Pancreas (tissue), 10 donors: Measurements from ENCODE around the gene PSD. TPM values are rescaled to one million over a fixed set of nuclear protein-coding genes. Genes with fewer than 3 reads are reported as not detected.

Experiments used
- ATAC-seq, 4 donors: fragments of 200-7000 bp; cut with Tn5 transposase; one replicate each; pipeline versions ENCODE4 v1.8.0 to v1.9.1; 2020; ENCODE audit warnings: mild to moderate bottlenecking in 4 of 4, moderate library complexity in 4 of 4
- DNase-seq, 6 donors: peaks; one replicate each; pipeline ENCODE4 v3.0.0-alpha.2; 2020
- FAIRE-seq: peaks from 2 replicates; lab custom pipeline; 2012; peaks lifted over from hg19 to GRCh38; lab: Jason Lieb, UNC
- H3K27ac ChIP-seq, 4 donors: fragments of 200-600 bp; sonication (generic); 1 replicate in 3 of 4; 2 replicates in 1 of 4; pipeline versions ENCODE4 v1.5.0 to v1.8.0; 2020
- H3K27me3 ChIP-seq, 4 donors: fragments of 200-600 bp; one replicate each; pipeline ENCODE4 v1.8.0; 2021
- H3K36me3 ChIP-seq, 3 donors: fragments of 200-600 bp; sonication (generic) in 1 of 3; one replicate each; pipeline versions ENCODE4 v1.5.0 to v1.8.0; 2020 to 2021
- H3K4me1 ChIP-seq, 3 donors: fragments of 200-600 bp; one replicate each; pipeline ENCODE4 v1.8.0; 2021
- H3K4me3 ChIP-seq, 4 donors: fragments of 200-600 bp; sonication (generic) in 2 of 4; one replicate each; pipeline versions ENCODE4 v1.5.0 to v1.8.0; 2020 to 2021
- H3K9me3 ChIP-seq, 4 donors: fragments of 200-600 bp; one replicate each; pipeline ENCODE4 v1.8.0; 2021
- WGBS, 2 donors: extraction: QIAGEN DNeasy Blood & Tissue Kit; methylation state at CpG; one replicate each; pipeline ENCODE4 v1.1.7; 2013; 5-methylcytosine and 5-hydroxymethylcytosine counted together
- intact Hi-C, 3 donors: fragments of 100-400 bp; cut with DNase I; formaldehyde crosslinking; loops; one replicate each; pipeline versions ENCODE4 v1.11.1 to v1.14.2; 2022
- polyA plus RNA-seq, 2 donors: library from polyadenylated mRNA; stranded (reverse); fragments of 200-250 nt; gene quantifications; one replicate each; pipeline ENCODE4 v1.2.3, GENCODE V29; 2013
- total RNA-seq, 6 donors: library from RNA; stranded (reverse); fragmentation: NEBNext Ultra II Directional in 4 of 6; extraction: Animal tissue kit (Norgen Biotek cat#: 25700) in 4 of 6; gene quantifications; one replicate each; pipeline versions ENCODE4 v1.2.1 to v1.2.4, GENCODE V29; 2021 to 2023
- TF ChIP-seq, protein P1 (sequence below), 4 donors: fragments of 200-600 bp; sonication (generic) in 3 of 4; IDR thresholded peaks; one replicate each; pipeline versions ENCODE4 v1.5.0 to v1.8.0; 2021; ENCODE audit warnings: antibody characterized with exemption in 4 of 4
- donor health status: healthy with polysubstance abuse.
- donor health status: DM: no; HTN: no; CAD: no; lungs with moderate emphysema.
- donor health status: DM: no; HTN: no; CAD: no.
- donor health status: control.
- donor health status: control.
- donor health status: Bipolar disorder and iron deficiency.
- donor health status: DM: yes; HTN: yes; CAD: no.
- donor health status: DM: no; HTN: no; CAD: no.
- donor health status: DM: no; HTN: no; CAD: no.
- donor health status: DM: yes; HTN: yes; CAD: no.

Gene PSD
- total and polyA plus RNA-seq, 8 donors: 2.1 to 30.9 (median 5.2) TPM

DNA sequence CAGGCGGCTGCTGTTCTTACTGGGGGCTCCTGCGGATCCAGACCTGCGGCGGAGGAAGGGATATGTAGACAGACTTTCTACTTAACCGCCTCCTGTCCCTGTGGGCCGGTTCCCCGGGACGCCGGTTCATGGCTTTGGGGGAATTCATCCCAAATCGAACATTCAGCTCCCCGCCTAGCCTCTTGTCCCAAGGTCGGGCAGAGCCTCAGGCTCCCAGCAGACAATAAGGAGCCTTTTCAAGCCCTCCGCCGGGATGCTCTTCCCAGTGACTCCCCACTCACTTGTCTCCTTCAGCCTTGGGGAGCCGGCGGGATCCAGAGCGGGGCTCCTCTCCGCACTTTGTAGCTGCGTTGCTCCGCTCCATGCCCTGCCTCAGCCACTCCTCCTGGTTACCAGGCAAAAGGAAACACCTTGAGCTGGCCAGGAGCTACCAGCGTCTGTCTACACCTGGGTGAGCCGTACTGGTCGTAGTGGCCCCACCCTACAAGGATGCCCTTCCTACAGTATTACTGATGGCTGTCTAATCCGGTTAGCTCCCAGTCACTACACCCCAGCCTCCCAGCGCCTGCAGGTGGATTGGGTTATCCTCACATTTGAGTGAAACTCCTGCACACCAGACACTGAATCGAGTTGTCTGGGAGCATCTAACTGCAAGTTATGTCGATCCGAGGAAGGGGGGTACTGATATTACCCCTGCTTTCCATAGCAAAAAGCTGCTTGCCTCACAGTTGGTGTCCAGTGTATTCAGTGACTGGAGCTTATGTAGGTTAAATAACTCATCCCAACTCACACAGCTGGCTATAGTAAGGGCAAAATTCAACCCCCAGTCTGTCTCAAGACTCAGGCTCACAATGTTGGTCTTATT, 32.8 kb upstream of the PSD start, which contains the start of gene C10orf95:
C10orf95 (minus strand) TSS at position 439 of the 865 bp plus-strand sequence. CDS start 450 bp downstream, outside the sequence.
- H3K27me3 ChIP-seq: no peaks in the 10 kb centered on the region
- 8 to 15% methylated on average over 26 to 28 of the region's 28 CpGs for WGBS, 2 donors
- FAIRE-seq: no peak
- H3K4me1 ChIP-seq: peaks cover 0 to 5% (median 0%) of the 10 kb centered on the region in 3 donors
- peak; percentile 32 to 79 (median 52) for DNase-seq
- TF ChIP-seq, protein P1, sequence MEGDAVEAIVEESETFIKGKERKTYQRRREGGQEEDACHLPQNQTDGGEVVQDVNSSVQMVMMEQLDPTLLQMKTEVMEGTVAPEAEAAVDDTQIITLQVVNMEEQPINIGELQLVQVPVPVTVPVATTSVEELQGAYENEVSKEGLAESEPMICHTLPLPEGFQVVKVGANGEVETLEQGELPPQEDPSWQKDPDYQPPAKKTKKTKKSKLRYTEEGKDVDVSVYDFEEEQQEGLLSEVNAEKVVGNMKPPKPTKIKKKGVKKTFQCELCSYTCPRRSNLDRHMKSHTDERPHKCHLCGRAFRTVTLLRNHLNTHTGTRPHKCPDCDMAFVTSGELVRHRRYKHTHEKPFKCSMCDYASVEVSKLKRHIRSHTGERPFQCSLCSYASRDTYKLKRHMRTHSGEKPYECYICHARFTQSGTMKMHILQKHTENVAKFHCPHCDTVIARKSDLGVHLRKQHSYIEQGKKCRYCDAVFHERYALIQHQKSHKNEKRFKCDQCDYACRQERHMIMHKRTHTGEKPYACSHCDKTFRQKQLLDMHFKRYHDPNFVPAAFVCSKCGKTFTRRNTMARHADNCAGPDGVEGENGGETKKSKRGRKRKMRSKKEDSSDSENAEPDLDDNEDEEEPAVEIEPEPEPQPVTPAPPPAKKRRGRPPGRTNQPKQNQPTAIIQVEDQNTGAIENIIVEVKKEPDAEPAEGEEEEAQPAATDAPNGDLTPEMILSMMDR (IDR thresholded peaks at IDR 0.05): no peak
- peak within 1 kb of the TSS; percentile 70 to 94 (median 86) for H3K4me3 ChIP-seq
- peak; percentile 13 to 31 (median 23) for ATAC-seq
- intact Hi-C loops: no loop called here
- no peaks in the 10 kb centered on the region for H3K9me3 ChIP-seq
- H3K36me3 ChIP-seq: no peaks in the 10 kb centered on the region
- peak within 1 kb of the TSS; percentile 79 to 91 (median 86) for H3K27ac ChIP-seq

DNA sequence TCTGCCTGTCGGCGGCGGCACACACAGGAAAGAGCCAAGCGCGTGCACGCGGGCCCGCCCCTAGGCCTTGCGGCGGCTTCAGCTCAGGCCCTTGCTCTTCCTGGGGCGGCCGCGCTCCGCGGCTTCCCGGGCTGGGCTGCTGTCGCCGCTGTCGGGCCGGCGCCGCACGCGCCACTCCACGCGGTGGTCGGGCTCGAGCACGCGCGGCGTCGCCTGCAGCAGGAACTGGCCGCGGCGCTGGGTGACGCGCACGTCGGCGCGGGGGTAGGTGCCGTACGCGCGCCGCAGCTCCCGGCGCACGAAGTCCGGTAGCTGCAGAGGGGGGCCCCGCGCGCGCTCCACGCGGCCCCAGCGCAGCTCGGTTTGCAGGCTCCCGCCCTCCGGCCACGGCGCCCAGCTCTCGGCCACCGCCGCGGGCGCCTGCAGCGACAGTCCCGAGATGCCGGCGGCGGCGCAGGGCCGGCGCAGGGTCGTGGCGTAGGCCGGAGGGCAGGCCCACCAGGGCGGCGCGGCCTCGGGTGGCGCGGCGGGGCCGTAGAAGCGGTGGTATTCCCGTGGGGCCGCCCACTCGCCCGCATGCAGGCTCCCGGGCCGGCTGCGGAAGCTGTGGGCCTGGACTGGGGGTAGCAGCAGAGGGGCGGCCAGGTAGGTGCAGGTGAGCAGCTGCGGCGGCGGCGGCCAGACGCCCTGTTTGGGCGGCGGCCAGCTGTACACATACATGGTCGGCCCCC, 32.0 kb upstream of the PSD start:
- 0 to 1% methylated on average over 74 to 104 of the region's 104 CpGs for WGBS, 2 donors
- H3K9me3 ChIP-seq: no peaks in the 10 kb centered on the region
- peak; percentile 81 to 95 (median 89) for DNase-seq
- intact Hi-C loops: no loop called here
- peak overlapping the region; percentile 79 to 91 (median 86) for H3K27ac ChIP-seq
- no peaks in the 10 kb centered on the region for H3K36me3 ChIP-seq
- peaks cover 0 to 5% (median 0%) of the 10 kb centered on the region in 3 donors for H3K4me1 ChIP-seq
- H3K27me3 ChIP-seq: no peaks in the 10 kb centered on the region
- FAIRE-seq: no peak
- TF ChIP-seq, protein P1 (IDR thresholded peaks at IDR 0.05): no peak
- ATAC-seq: peak; percentile 81 to 92 (median 88)
- H3K4me3 ChIP-seq: peak overlapping the region; percentile 70 to 94 (median 86)

DNA sequence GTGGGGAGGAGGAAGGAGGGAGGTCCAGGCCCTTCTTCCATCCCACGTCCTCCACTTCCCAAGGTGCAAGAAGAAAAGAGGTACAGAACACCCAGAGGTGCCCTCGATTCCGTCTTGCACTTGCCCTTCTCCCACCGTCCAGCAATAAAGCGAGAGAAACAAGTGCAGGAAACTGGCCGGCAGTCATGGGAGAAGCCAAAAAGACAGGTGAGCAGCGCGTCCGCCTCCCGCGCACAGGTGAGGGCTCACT, 31.5 kb upstream of the PSD start:
- ATAC-seq (peak in 2 of 4 donors; percentile 0 to 1), FAIRE-seq (no peak), DNase-seq (no peak)
- peak overlapping the region; percentile 70 to 94 (median 86) for H3K4me3 ChIP-seq
- intact Hi-C loops: no loop called here
- TF ChIP-seq, protein P1 (IDR thresholded peaks at IDR 0.05): no peak
- WGBS, 2 donors: 0% methylated on average over 10 to 11 of the region's 11 CpGs
- no peaks in the 10 kb centered on the region for H3K9me3 ChIP-seq
- no peaks in the 10 kb centered on the region for H3K36me3 ChIP-seq
- H3K27ac ChIP-seq: peak overlapping the region; percentile 79 to 91 (median 86)
- no peaks in the 10 kb centered on the region for H3K27me3 ChIP-seq
- peaks cover 0 to 5% (median 0%) of the 10 kb centered on the region in 3 donors for H3K4me1 ChIP-seq

DNA sequence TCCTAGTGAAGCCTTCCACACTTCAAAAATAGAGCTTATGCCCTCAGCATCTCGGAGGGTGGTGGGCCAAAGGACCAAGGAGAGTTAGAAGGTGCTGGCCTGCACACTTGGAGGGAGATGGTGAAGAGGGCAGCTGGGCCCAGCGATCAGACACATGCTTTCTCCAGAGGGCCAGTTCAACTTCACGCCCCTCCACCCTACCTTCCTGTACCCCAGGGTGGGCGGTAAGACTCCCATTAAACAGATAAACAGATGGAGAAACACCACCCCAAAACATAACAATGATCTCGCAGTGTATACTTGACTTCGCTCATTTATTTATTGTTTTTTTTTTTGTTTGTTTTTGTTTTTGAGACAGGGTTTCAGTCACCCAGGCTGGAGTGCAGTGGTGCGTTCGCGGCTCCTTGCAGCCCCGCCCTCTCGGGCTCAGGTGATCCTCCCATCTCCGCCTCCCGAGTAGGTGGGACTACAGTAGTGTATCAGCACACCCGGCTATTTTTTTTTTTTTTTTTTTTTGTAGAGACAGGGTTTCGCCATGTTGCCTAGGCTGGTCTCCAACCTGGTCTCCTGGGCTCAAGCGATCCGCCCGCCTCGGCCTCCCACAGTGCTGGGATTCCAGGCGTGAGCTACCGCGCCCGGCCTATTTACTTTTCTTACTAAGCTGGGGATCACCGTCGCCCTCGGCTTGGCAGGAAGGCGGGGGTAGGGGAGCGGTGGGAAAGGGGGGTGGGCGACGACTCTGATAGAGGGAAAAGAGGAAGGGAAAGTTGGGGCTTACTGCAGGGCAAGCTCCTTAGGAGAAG, 30.9 kb upstream of the PSD start:
- peak; percentile 79 to 88 (median 84) for ATAC-seq
- no peak for FAIRE-seq
- peak; percentile 80 to 92 (median 88) for DNase-seq
- intact Hi-C loops: no loop called here
- Histone ChIP-seq H3K27ac (peak overlapping the region; percentile 79 to 91 (median 86)), H3K36me3 (no peaks in the 10 kb centered on the region), H3K27me3 (no peaks in the 10 kb centered on the region), H3K9me3 (no peaks in the 10 kb centered on the region), H3K4me1 (peaks cover 0 to 5% (median 0%) of the 10 kb centered on the region in 3 donors), H3K4me3 (peak overlapping the region; percentile 70 to 94 (median 86))
- TF ChIP-seq, protein P1 (IDR thresholded peaks at IDR 0.05): no peak
- 5% methylated on average over 29 to 30 of the region's 30 CpGs for WGBS, 2 donors
